Measurements from ENCODE around the gene NCAM1. TPM values are rescaled to one million over a fixed set of nuclear protein-coding genes. Genes with fewer than 3 reads are reported as not detected.

Gene NCAM1
- total RNA-seq, 1 experiment from 2014 or later, result not detected

GRCh38 chr11:112967082-112967481, 5.9 kb downstream of the NCAM1 start:
- H3K9me2 ChIP-seq (replicated peaks; ENCODE audit: low read length), result no peaks in the 10 kb centered on the region
- H3K27me3 ChIP-seq (ENCODE audit: low read length), result peaks cover 77% of the 10 kb centered on the region
- H3K9me3 ChIP-seq (ENCODE audit: low read length), result no peaks in the 10 kb centered on the region
- H3K36me3 ChIP-seq (ENCODE audit: low read depth, low read length), result no peaks in the 10 kb centered on the region
- no peak overlapping the region for H3K4me3 ChIP-seq (ENCODE audit: low read length)
- BruUV-seq (replicated peaks), result no TSS peak
- intact Hi-C loops (cut with micrococcal nuclease), result no loop called here
- no peak overlapping the region for H3K27ac ChIP-seq (ENCODE audit: low read length)
- H3K79me2 ChIP-seq (ENCODE audit: low read length), result no peaks in the 10 kb centered on the region
- no peak overlapping the region for H3K9ac ChIP-seq (ENCODE audit: low read length)
- 0 out of 2 replicates have a peak, but pooled peaks cover 3% of the 10 kb centered on the region for H3K4me1 ChIP-seq (ENCODE audit: insufficient read depth, low read length)
- H4K20me1 ChIP-seq (ENCODE audit: low read length), result no peaks in the 10 kb centered on the region
- ChIA-PET CTCF (no interaction called here), POLR2A (ENCODE audit: unreplicated experiment) (no interaction called here)
- DNase-seq (no peak), ATAC-seq (no peak)
- no peak overlapping the region for H2AFZ ChIP-seq (ENCODE audit: low read length)
- H3F3A ChIP-seq (ENCODE audit: low read length, unreplicated experiment), result no peaks in the 10 kb centered on the region
- TF ChIP-seq CTCF (conservative IDR thresholded peaks at IDR 0.05; ENCODE audit: low read depth, low read length) (no peak), EZH2 (IDR thresholded peaks at IDR 0.05; ENCODE audit: low read length, unreplicated experiment) (no peak), EZH2phosphoT487 (IDR thresholded peaks at IDR 0.05; ENCODE audit: borderline replicate concordance, low read length) (no peak)
- H3K4me2 ChIP-seq (ENCODE audit: low read length), result no peak overlapping the region

- no peak overlapping the region for H3K4me2 ChIP-seq (ENCODE audit: low read length)
- CTCF ChIA-PET, result no interaction called here
Measured at GRCh38 chr11:112968941-112969713, 7.9 kb downstream of the NCAM1 start.

GRCh38 chr11:112971195-112971594, 10.0 kb downstream of the NCAM1 start:
- ATAC-seq, result no peak
- DNase-seq, result no peak
- Histone ChIP-seq H3K36me3 (ENCODE audit: low read depth, low read length) (no peaks in the 10 kb centered on the region), H3K4me3 (ENCODE audit: low read length) (no peak overlapping the region), H3K4me2 (ENCODE audit: low read length) (no peak overlapping the region), H3F3A (ENCODE audit: low read length, unreplicated experiment) (no peaks in the 10 kb centered on the region), H3K27ac (ENCODE audit: low read length) (no peak overlapping the region), H2AFZ (ENCODE audit: low read length) (no peak overlapping the region), H3K9me3 (ENCODE audit: low read length) (no peaks in the 10 kb centered on the region), H3K9ac (ENCODE audit: low read length) (no peak overlapping the region), H4K20me1 (ENCODE audit: low read length) (no peaks in the 10 kb centered on the region), H3K9me2 (replicated peaks; ENCODE audit: low read length) (no peaks in the 10 kb centered on the region), H3K4me1 (ENCODE audit: insufficient read depth, low read length) (no peaks in the 10 kb centered on the region), H3K27me3 (ENCODE audit: low read length) (peaks cover 54% of the 10 kb centered on the region), H3K79me2 (ENCODE audit: low read length) (no peaks in the 10 kb centered on the region)
- CTCF ChIA-PET, result no interaction called here
- no peak for TF ChIP-seq EZH2 (IDR thresholded peaks at IDR 0.05; ENCODE audit: low read length, unreplicated experiment)
- no peak for TF ChIP-seq EZH2phosphoT487 (IDR thresholded peaks at IDR 0.05; ENCODE audit: borderline replicate concordance, low read length)
- TF ChIP-seq CTCF (conservative IDR thresholded peaks at IDR 0.05; ENCODE audit: low read depth, low read length), result no peak
- intact Hi-C loops (cut with micrococcal nuclease), result no loop called here
- POLR2A ChIA-PET (ENCODE audit: unreplicated experiment), result no interaction called here
- BruUV-seq (replicated peaks), result no TSS peak

More at GRCh38 chr11:112968941-112969713, 7.9 kb downstream of the NCAM1 start:
- Histone ChIP-seq H3K4me1 (ENCODE audit: insufficient read depth, low read length) (no peaks in the 10 kb centered on the region), H3K79me2 (ENCODE audit: low read length) (no peaks in the 10 kb centered on the region), H3K4me3 (ENCODE audit: low read length) (no peak overlapping the region), H3K27ac (ENCODE audit: low read length) (no peak overlapping the region), H3K9me2 (replicated peaks; ENCODE audit: low read length) (no peaks in the 10 kb centered on the region), H4K20me1 (ENCODE audit: low read length) (no peaks in the 10 kb centered on the region), H3F3A (ENCODE audit: low read length, unreplicated experiment) (no peaks in the 10 kb centered on the region), H3K9me3 (ENCODE audit: low read length) (no peaks in the 10 kb centered on the region), H2AFZ (ENCODE audit: low read length) (no peak overlapping the region), H3K27me3 (ENCODE audit: low read length) (peaks cover 64% of the 10 kb centered on the region), H3K36me3 (ENCODE audit: low read depth, low read length) (no peaks in the 10 kb centered on the region), H3K9ac (ENCODE audit: low read length) (no peak overlapping the region)
- no peak for ATAC-seq
- TF ChIP-seq EZH2phosphoT487 (IDR thresholded peaks at IDR 0.05; ENCODE audit: borderline replicate concordance, low read length), result no peak
- no TSS peak for BruUV-seq (replicated peaks)
- DNase-seq, result no peak
- intact Hi-C loops (cut with micrococcal nuclease), result no loop called here
- POLR2A ChIA-PET (ENCODE audit: unreplicated experiment), result no interaction called here

All from PC-3 (cell line).